Aorta (tissue), 5 donors: ENCODE measurements around the gene TMEM60. TPM values are rescaled to one million over a fixed set of nuclear protein-coding genes. Genes with fewer than 3 reads are reported as not detected.
A peak's percentile ranks its signal among the peaks of the same experiment; 100 is the strongest.

ENCODE experiments used
- ATAC-seq: fragments of 200-7000 bp; cut with Tn5 transposase; one replicate; pipeline ENCODE4 v1.9.1; 2022; ENCODE audit warnings: moderate library complexity; ENCODE audit not compliant: low FRiP score
- DNase-seq, 2 donors: peaks; one replicate each; pipeline ENCODE4 v3.0.0-alpha.2; 2020
- H3K27ac ChIP-seq, 2 donors: one replicate each; pipeline ENCODE4 v1.5.1; 2013; ENCODE audit warnings: low read length in 2 of 2, mild to moderate bottlenecking in 2 of 2, moderate library complexity in 2 of 2, control low read depth in 1 of 2, inconsistent platforms in 1 of 2, low read depth in 1 of 2
- H3K27me3 ChIP-seq, 2 donors: one replicate each; pipeline ENCODE4 v1.6.1; 2013; ENCODE audit warnings: control low read depth in 1 of 2, low read length in 1 of 2, mild to moderate bottlenecking in 1 of 2, moderate library complexity in 1 of 2; ENCODE audit not compliant: insufficient read depth in 2 of 2, control insufficient read depth in 1 of 2
- H3K36me3 ChIP-seq, 2 donors: one replicate each; pipeline ENCODE4 v1.6.1; 2013; ENCODE audit warnings: control low read depth in 1 of 2, low read length in 1 of 2, mild to moderate bottlenecking in 1 of 2; ENCODE audit not compliant: insufficient read depth in 2 of 2, control insufficient read depth in 1 of 2
- H3K4me1 ChIP-seq, 2 donors: one replicate each; pipeline ENCODE4 v1.6.1; 2013; ENCODE audit warnings: low read length in 2 of 2, control low read depth in 1 of 2, mild to moderate bottlenecking in 1 of 2, moderate library complexity in 1 of 2; ENCODE audit not compliant: insufficient read depth in 2 of 2, control insufficient read depth in 1 of 2
- H3K4me3 ChIP-seq, 2 donors: one replicate each; pipeline ENCODE4 v1.5.1; 2013; ENCODE audit warnings: low read length in 2 of 2, control low read depth in 1 of 2, mild to moderate bottlenecking in 1 of 2
- H3K9me3 ChIP-seq: one replicate; pipeline ENCODE4 v1.6.1; 2013; ENCODE audit warnings: mild to moderate bottlenecking, low read length; ENCODE audit not compliant: control insufficient read depth
- WGBS, 2 donors: extraction: QIAGEN DNeasy Blood & Tissue Kit; methylation state at CpG; one replicate each; pipeline ENCODE4 v1.1.7; 2013; 5-methylcytosine and 5-hydroxymethylcytosine counted together
- intact Hi-C, 2 donors: fragments of 100-400 bp; cut with DNase I; formaldehyde crosslinking; loops; one replicate each; pipeline versions ENCODE4 v1.14.2 to v1.15.0; 2022
- polyA plus RNA-seq, 2 donors: library from polyadenylated mRNA; stranded (reverse); fragments of 200-250 nt; gene quantifications; one replicate each; pipeline ENCODE4 v1.2.3, GENCODE V29; 2013
- total RNA-seq, 2 donors: library from RNA; stranded (reverse); fragmentation: NEBNext Ultra II Directional; extraction: Animal tissue kit (Norgen Biotek cat#: 25700); gene quantifications; one replicate each; pipeline ENCODE4 v1.2.1, GENCODE V29; 2021
- donor health status: healthy with polysubstance abuse.
- donor health status: Bipolar disorder and iron deficiency.
- donor health status: DM: no; HTN: no; CAD: no.
- donor health status: DM: no; HTN: no; CAD: no.
- donor health status: DM: yes; HTN: yes; CAD: no.

Gene TMEM60
- total and polyA plus RNA-seq, 4 donors, result 11.0 to 16.8 (median 13.5) TPM

GRCh38 chr7:77802557-77803405 is 4.5 kb upstream of the TMEM60 start:
- Histone ChIP-seq H3K36me3 (no peaks in the 10 kb centered on the region), H3K4me1 (no peaks in the 10 kb centered on the region), H3K9me3 (no peaks in the 10 kb centered on the region), H3K4me3 (no peak overlapping the region), H3K27ac (no peak overlapping the region), H3K27me3 (no peaks in the 10 kb centered on the region)
- no peak for ATAC-seq
- no peak for DNase-seq
- intact Hi-C loops, result no loop called here
- WGBS, 2 donors, result 85 to 88% methylated on average over 2 of the region's 2 CpGs

GRCh38 chr7:77800730-77801129 is 2.5 kb upstream of the TMEM60 start:
- no peak overlapping the region for H3K27ac ChIP-seq
- WGBS, 2 donors, result 67 to 70% methylated on average over 2 of the region's 2 CpGs
- no peaks in the 10 kb centered on the region for H3K27me3 ChIP-seq
- H3K9me3 ChIP-seq, result no peaks in the 10 kb centered on the region
- no peaks in the 10 kb centered on the region for H3K4me1 ChIP-seq
- intact Hi-C loops, result no loop called here
- H3K36me3 ChIP-seq, result no peaks in the 10 kb centered on the region
- ATAC-seq (no peak), DNase-seq (no peak)
- H3K4me3 ChIP-seq, result no peak overlapping the region

DNA sequence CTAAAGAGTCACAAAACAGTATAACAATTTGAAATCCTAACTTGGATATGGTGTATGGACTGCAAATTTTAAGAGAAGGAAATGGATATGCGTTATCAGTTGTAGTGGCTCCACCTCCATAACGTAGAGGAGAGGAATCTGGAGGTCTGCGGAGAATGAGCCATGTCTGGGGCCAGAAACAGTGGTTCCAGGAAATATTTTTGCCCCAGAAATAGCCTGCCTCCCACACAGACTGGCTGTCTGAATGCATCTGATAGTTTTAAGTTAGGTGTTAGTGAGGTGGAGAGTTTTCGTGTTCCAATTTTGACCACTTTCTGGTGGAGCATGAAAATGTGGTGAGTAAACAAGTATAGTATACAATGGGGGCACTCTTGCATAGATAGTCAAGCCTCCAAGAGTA is 1.9 kb upstream of the TMEM60 start:
- H3K36me3 ChIP-seq, result no peaks in the 10 kb centered on the region
- H3K27ac ChIP-seq, result no peak overlapping the region
- peak overlapping the region in 1 of 2 donors; percentile 9 for H3K4me3 ChIP-seq
- no peaks in the 10 kb centered on the region for H3K27me3 ChIP-seq
- intact Hi-C loops, result no loop called here
- 2 to 5% methylated on average over 4 of the region's 4 CpGs for WGBS, 2 donors
- no peaks in the 10 kb centered on the region for H3K4me1 ChIP-seq
- DNase-seq (no peak), ATAC-seq (no peak)
- H3K9me3 ChIP-seq, result no peaks in the 10 kb centered on the region

GRCh38 chr7:77799078-77799964 is 1.1 kb upstream of the TMEM60 start:
- H3K36me3 ChIP-seq, result no peaks in the 10 kb centered on the region
- peak overlapping the region in 1 of 2 donors; percentile 79 for H3K27ac ChIP-seq
- ATAC-seq (peak; percentile 50), DNase-seq (peak; percentile 59 to 83)
- H3K27me3 ChIP-seq, result no peaks in the 10 kb centered on the region
- 1% methylated on average over 55 of the region's 55 CpGs for WGBS, 2 donors
- H3K4me1 ChIP-seq, result no peaks in the 10 kb centered on the region
- H3K4me3 ChIP-seq, result peak overlapping the region; percentile 50 to 81
- no peaks in the 10 kb centered on the region for H3K9me3 ChIP-seq
- intact Hi-C loops, result loop anchor here in 1 of 2 donors (5.0 kb wide), 2 partner anchors 102 to 113 kb away; partner anchors contain the start of gene RSBN1L

DNA sequence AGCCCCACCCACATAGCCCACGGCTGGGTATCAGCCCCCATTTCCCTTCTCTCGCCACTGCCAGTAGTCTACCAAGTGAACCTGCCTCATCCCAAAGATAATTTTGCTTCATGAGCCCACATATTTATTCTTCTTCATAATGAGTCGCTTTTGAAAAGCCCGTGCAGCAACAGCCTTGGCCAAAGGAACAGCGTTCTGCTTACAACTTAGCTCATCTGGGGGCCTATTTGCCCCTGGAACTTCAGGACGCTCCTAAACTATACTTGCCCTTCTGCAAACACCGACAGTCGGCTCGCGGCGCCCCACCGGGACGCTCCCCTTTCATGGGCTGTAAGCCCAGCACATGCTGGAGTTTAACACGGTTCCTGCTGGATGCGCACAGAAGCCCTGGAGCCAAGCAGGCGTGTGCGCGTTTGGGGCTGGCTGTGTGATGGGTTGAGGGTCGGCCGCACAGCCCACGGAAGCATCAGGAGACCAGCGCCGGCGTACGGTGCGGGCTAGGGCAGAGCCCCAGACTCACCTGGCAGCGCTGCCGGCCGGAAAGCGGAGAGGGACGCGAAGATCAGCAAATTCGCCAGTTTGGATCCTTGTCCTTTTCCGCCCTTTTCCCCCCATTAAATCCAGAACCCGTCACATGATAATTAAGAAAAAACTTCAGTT is 370 bp downstream of the TMEM60 start:
- WGBS, 2 donors, result 0% methylated on average over 28 to 35 of the region's 35 CpGs
- Histone ChIP-seq H3K4me1 (no peaks in the 10 kb centered on the region), H3K9me3 (no peaks in the 10 kb centered on the region), H3K27me3 (no peaks in the 10 kb centered on the region), H3K4me3 (peak overlapping the region; percentile 30 to 79), H3K27ac (peak overlapping the region in 1 of 2 donors; percentile 70), H3K36me3 (no peaks in the 10 kb centered on the region)
- peak in 1 of 2 donors; percentile 82 for DNase-seq
- peak; percentile 40 for ATAC-seq
- intact Hi-C loops, result loop anchor here in 1 of 2 donors (5.0 kb wide), 2 partner anchors 101 to 114 kb away; partner anchors contain the start of gene RSBN1L

- Histone ChIP-seq H3K9me3 (no peaks in the 10 kb centered on the region), H3K4me3 (peak overlapping the region; percentile 30 to 79), H3K36me3 (no peaks in the 10 kb centered on the region), H3K27me3 (no peaks in the 10 kb centered on the region), H3K27ac (no peak overlapping the region), H3K4me1 (no peaks in the 10 kb centered on the region)
- intact Hi-C loops, result loop anchor here in 1 of 2 donors (5.0 kb wide), 2 partner anchors 100 to 115 kb away; partner anchors contain the start of gene RSBN1L
- ATAC-seq (no peak), DNase-seq (no peak)
- 53% methylated on average over 5 of the region's 5 CpGs for WGBS, 2 donors
Measured at GRCh38 chr7:77796960-77797359, 1.3 kb downstream of the TMEM60 start.

DNA sequence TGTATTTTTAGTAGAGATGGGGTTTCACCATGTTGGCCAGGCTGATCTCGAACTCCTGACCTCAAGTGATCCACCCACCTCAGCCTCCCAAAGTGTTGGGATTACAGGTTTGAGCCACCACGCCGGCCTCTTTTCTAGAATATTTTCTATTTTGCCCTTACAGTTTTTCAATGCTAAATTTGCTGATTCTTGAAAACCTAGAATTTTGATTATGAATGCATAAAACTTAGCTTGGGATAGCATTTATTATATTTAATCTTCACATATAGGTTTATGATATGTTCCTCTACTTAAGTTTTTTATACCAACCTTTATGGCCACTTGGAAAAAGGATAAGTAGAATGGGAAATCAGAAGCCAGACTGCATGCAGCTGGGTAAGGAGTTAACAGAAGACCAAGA is 2.1 kb downstream of the TMEM60 start:
- Histone ChIP-seq H3K4me3 (no peak overlapping the region), H3K36me3 (no peaks in the 10 kb centered on the region), H3K27ac (no peak overlapping the region), H3K9me3 (no peaks in the 10 kb centered on the region), H3K4me1 (no peaks in the 10 kb centered on the region), H3K27me3 (no peaks in the 10 kb centered on the region)
- 86 to 96% methylated on average over 3 of the region's 3 CpGs for WGBS, 2 donors
- no peak for DNase-seq
- ATAC-seq, result no peak
- intact Hi-C loops, result loop anchor here in 1 of 2 donors (5.0 kb wide), 2 partner anchors 99 to 116 kb away; partner anchors contain the start of gene RSBN1L

DNA sequence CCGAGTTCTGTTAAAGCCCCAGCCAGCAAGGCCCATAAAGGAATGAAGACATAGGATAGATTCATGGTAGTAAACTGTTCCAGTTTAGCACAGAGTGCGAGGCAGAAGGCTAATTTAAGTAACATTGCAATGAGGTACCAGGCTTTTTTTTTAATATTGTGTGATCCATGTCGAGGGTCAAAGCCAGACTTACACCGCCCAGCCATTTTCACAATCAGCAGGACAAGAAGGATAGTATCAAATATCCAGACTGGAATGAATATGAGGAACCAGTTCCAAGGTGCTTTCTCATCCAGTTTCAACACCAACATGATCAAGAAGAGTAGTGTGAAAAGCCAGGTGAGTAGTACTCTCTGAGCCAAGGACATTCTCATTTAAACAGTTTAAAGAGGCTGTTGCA is 4.2 kb downstream of the TMEM60 start:
- DNase-seq, result no peak
- Histone ChIP-seq H3K27me3 (no peaks in the 10 kb centered on the region), H3K36me3 (no peaks in the 10 kb centered on the region), H3K4me3 (no peak overlapping the region), H3K9me3 (no peaks in the 10 kb centered on the region), H3K27ac (no peak overlapping the region), H3K4me1 (no peaks in the 10 kb centered on the region)
- 88 to 90% methylated on average over 4 of the region's 4 CpGs for WGBS, 2 donors
- no peak for ATAC-seq
- intact Hi-C loops, result no loop called here
